Astrocyte (in vitro differentiated cells and primary cell): ENCODE data around the gene ZFP69B. TPM values are rescaled to one million over a fixed set of nuclear protein-coding genes. Genes with fewer than 3 reads are reported as not detected.

Experiments
- DNase-seq: peaks from one replicate; pipeline ENCODE4 v3.0.0-alpha.2; 2010; ENCODE audit warnings: low read depth
- FAIRE-seq: peaks from 2 replicates; lab custom pipeline; 2011; peaks lifted over from hg19 to GRCh38; lab: Jason Lieb, UNC
- H2AFZ ChIP-seq: 2 replicates; pipeline ENCODE4 v1.6.0; 2012; ENCODE audit warnings: low read depth, low read length, inconsistent platforms
- H3K27ac ChIP-seq: 2 replicates; pipeline ENCODE4 v1.5.1; 2011; ENCODE audit warnings: low read depth, low read length, inconsistent platforms
- H3K27me3 ChIP-seq: 2 replicates; pipeline ENCODE4 v1.6.0; 2011; ENCODE audit warnings: low read length, inconsistent platforms; ENCODE audit not compliant: insufficient read depth
- H3K36me3 ChIP-seq: 2 replicates; pipeline ENCODE4 v1.5.1; 2011; ENCODE audit warnings: low read length, inconsistent platforms; ENCODE audit not compliant: insufficient read depth
- H3K4me1 ChIP-seq: 2 replicates; pipeline ENCODE4 v1.5.1; 2011; ENCODE audit warnings: low read length, inconsistent platforms; ENCODE audit not compliant: insufficient read depth
- H3K4me2 ChIP-seq: 2 replicates; pipeline ENCODE4 v1.6.0; 2012; ENCODE audit warnings: low read length, inconsistent platforms
- H3K4me3 ChIP-seq: 2 replicates; pipeline ENCODE4 v1.5.1; 2011; ENCODE audit warnings: low read depth, mild to moderate bottlenecking, low read length, inconsistent platforms; ENCODE audit not compliant: insufficient read depth
- H3K79me2 ChIP-seq: 2 replicates; pipeline ENCODE4 v1.6.0; 2012; ENCODE audit warnings: mild to moderate bottlenecking, low read length, inconsistent platforms; ENCODE audit not compliant: insufficient read depth
- H3K9ac ChIP-seq: 2 replicates; pipeline ENCODE4 v1.6.0; 2012; ENCODE audit warnings: mild to moderate bottlenecking, low read length, inconsistent platforms
- H3K9me3 ChIP-seq: 2 replicates; pipeline ENCODE4 v1.5.1; 2012; ENCODE audit warnings: low read depth, mild to moderate bottlenecking, low read length, inconsistent platforms; ENCODE audit not compliant: insufficient read depth
- H4K20me1 ChIP-seq: 2 replicates; pipeline ENCODE4 v1.6.0; 2012; ENCODE audit warnings: low read length, inconsistent platforms; ENCODE audit not compliant: insufficient read depth
- H3K27ac Mint-ChIP-seq: one replicate; pipeline ENCODE4 v1.8.0; 2021; ENCODE audit warnings: mild to moderate bottlenecking, mixed read lengths; ENCODE audit not compliant: unreplicated experiment
- H3K27me3 Mint-ChIP-seq: one replicate; pipeline ENCODE4 v1.8.0; 2021; ENCODE audit warnings: low read depth, mixed read lengths; ENCODE audit not compliant: unreplicated experiment
- H3K36me3 Mint-ChIP-seq: one replicate; pipeline ENCODE4 v1.8.0; 2021; ENCODE audit warnings: low read depth, mixed read lengths; ENCODE audit not compliant: unreplicated experiment
- H3K4me1 Mint-ChIP-seq: one replicate; pipeline ENCODE4 v1.8.0; 2021; ENCODE audit warnings: low read depth, mixed read lengths; ENCODE audit not compliant: unreplicated experiment
- H3K4me3 Mint-ChIP-seq: one replicate; pipeline ENCODE4 v1.8.0; 2021; ENCODE audit warnings: mild to moderate bottlenecking, moderate library complexity, mixed read lengths; ENCODE audit not compliant: unreplicated experiment
- H3K9me3 Mint-ChIP-seq: one replicate; pipeline ENCODE4 v1.8.0; 2021; ENCODE audit warnings: mild to moderate bottlenecking, mixed read lengths; ENCODE audit not compliant: unreplicated experiment
- CTCF ChIP-seq: IDR thresholded peaks from 2 replicates; pipeline ENCODE4 v1.5.1; 2011; ENCODE audit warnings: low read depth, mild to moderate bottlenecking, inconsistent platforms, low read length, moderate library complexity; ENCODE audit not compliant: insufficient read depth
- EZH2 ChIP-seq: IDR thresholded peaks from 2 replicates; pipeline ENCODE4 v1.6.1; 2012; ENCODE audit warnings: mild to moderate bottlenecking, low read length, inconsistent platforms; ENCODE audit not compliant: insufficient read depth
- total RNA-seq: library from RNA; stranded (reverse); gene quantifications from 2 replicates; pipeline ENCODE4 v1.2.1, GENCODE V29; 2021

ZFP69B gene
- total RNA-seq, 1 donor from 2014 or later: 5.4 TPM

- H3K27me3 Mint-ChIP-seq: peaks cover 2% of the 10 kb centered on the region
- H3K27ac Mint-ChIP-seq: no peak overlapping the region
- no peak for DNase-seq
- no peaks in the 10 kb centered on the region for H3K4me1 ChIP-seq
- no peak overlapping the region for H3K4me3 Mint-ChIP-seq
- H3K4me3 ChIP-seq: no peak overlapping the region
- no peaks in the 10 kb centered on the region for H3K4me1 Mint-ChIP-seq
- H3K9me3 Mint-ChIP-seq: peaks cover 81% of the 10 kb centered on the region
- H2AFZ ChIP-seq: no peak overlapping the region
- FAIRE-seq: no peak
- no peaks in the 10 kb centered on the region for H3K27me3 ChIP-seq
- H4K20me1 ChIP-seq: no peaks in the 10 kb centered on the region
- TF ChIP-seq CTCF: no peak
- no peak for TF ChIP-seq EZH2
- H3K4me2 ChIP-seq: no peak overlapping the region
- H3K36me3 ChIP-seq: no peaks in the 10 kb centered on the region
- no peak overlapping the region for H3K27ac ChIP-seq
- peaks cover 47% of the 10 kb centered on the region for H3K36me3 Mint-ChIP-seq
- peaks cover 48% of the 10 kb centered on the region for H3K9me3 ChIP-seq
- H3K9ac ChIP-seq: no peak overlapping the region
- no peaks in the 10 kb centered on the region for H3K79me2 ChIP-seq
Measured at GRCh38 chr1:40469327-40469726, 19.1 kb downstream of the ZFP69B start.

- DNase-seq (no peak), FAIRE-seq (no peak)
- Histone ChIP-seq H3K4me2 (no peak overlapping the region), H3K9me3 (peaks cover 9% of the 10 kb centered on the region), H3K27ac (no peak overlapping the region), H3K79me2 (no peaks in the 10 kb centered on the region), H3K9ac (no peak overlapping the region), H3K27me3 (no peaks in the 10 kb centered on the region), H3K4me3 (no peak overlapping the region), H4K20me1 (no peaks in the 10 kb centered on the region), H2AFZ (no peak overlapping the region), H3K4me1 (peaks cover 7% of the 10 kb centered on the region), H3K36me3 (no peaks in the 10 kb centered on the region)
- Mint-ChIP-seq H3K27ac (no peak overlapping the region), H3K4me3 (peak overlapping the region; percentile 16), H3K36me3 (peaks cover 14% of the 10 kb centered on the region), H3K4me1 (peaks cover 3% of the 10 kb centered on the region), H3K27me3 (peaks cover 2% of the 10 kb centered on the region), H3K9me3 (peaks cover 53% of the 10 kb centered on the region)
- TF ChIP-seq EZH2: no peak
- TF ChIP-seq CTCF: no peak
Measured at GRCh38 chr1:40475268-40475667, 25.0 kb downstream of the ZFP69B start.

- FAIRE-seq: no peak
- TF ChIP-seq CTCF (no peak), EZH2 (no peak)
- peak within 1 kb of the TSS; percentile 85 for H3K4me3 Mint-ChIP-seq
- no peaks in the 10 kb centered on the region for H3K36me3 ChIP-seq
- no peak within 1 kb of the TSS for H3K27ac ChIP-seq
- H3K27me3 Mint-ChIP-seq: no peaks in the 10 kb centered on the region
- peak; percentile 47 for DNase-seq
- peak within 1 kb of the TSS; percentile 92 for H3K4me2 ChIP-seq
- peak within 1 kb of the TSS; percentile 93 for H2AFZ ChIP-seq
- peaks cover 6% of the 10 kb centered on the region for H3K9me3 ChIP-seq
- H4K20me1 ChIP-seq: no peaks in the 10 kb centered on the region
- H3K4me3 ChIP-seq: peak within 1 kb of the TSS; percentile 82
- no peaks in the 10 kb centered on the region for H3K27me3 ChIP-seq
- peaks cover 7% of the 10 kb centered on the region for H3K4me1 ChIP-seq
- H3K36me3 Mint-ChIP-seq: peaks cover 22% of the 10 kb centered on the region
- peaks cover 48% of the 10 kb centered on the region for H3K9me3 Mint-ChIP-seq
- H3K4me1 Mint-ChIP-seq: peaks cover 3% of the 10 kb centered on the region
- H3K79me2 ChIP-seq: no peaks in the 10 kb centered on the region
- no peak within 1 kb of the TSS for H3K27ac Mint-ChIP-seq
- H3K9ac ChIP-seq: peak within 1 kb of the TSS; percentile 72
Measured at GRCh38 chr1:40476924-40477677, 26.8 kb downstream of the ZFP69B start, which contains the start of gene ZFP69. Gene ZFP69, plus strand, starts transcription at chr1:40477290. Its CDS starts 2,072 bp downstream, at chr1:40479362.
